Sigmoid colon (tissue), 7 donors: Measurements from ENCODE around the gene PDE4A. TPM values are rescaled to one million over a fixed set of nuclear protein-coding genes. Genes with fewer than 3 reads are reported as not detected.

Source experiments
- DNase-seq: peaks from one replicate; pipeline ENCODE4 v3.0.0-alpha.2; 2019
- H3K27ac ChIP-seq, 4 donors: fragments of 200-600 bp; sonication (generic); one replicate each; pipeline ENCODE4 v1.5.1; 2016 to 2019; ENCODE audit warnings: mild to moderate bottlenecking in 1 of 4
- H3K27me3 ChIP-seq, 3 donors: fragments of 200-600 bp; sonication (generic); one replicate each; pipeline ENCODE4 v1.5.1; 2019; ENCODE audit warnings: mild to moderate bottlenecking in 1 of 3
- H3K36me3 ChIP-seq, 4 donors: fragments of 200-600 bp; sonication (generic); one replicate each; pipeline ENCODE4 v1.5.1; 2016 to 2019
- H3K4me1 ChIP-seq, 4 donors: fragments of 200-600 bp; sonication (generic); one replicate each; pipeline ENCODE4 v1.5.1; 2017 to 2019
- H3K4me3 ChIP-seq, 4 donors: fragments of 200-600 bp; sonication (generic); one replicate each; pipeline ENCODE4 v1.5.1; 2017 to 2019; ENCODE audit warnings: mild to moderate bottlenecking in 2 of 4, moderate library complexity in 1 of 4
- H3K9me3 ChIP-seq, 4 donors: fragments of 200-600 bp in 3 of 4; sonication (generic) in 3 of 4; one replicate each; pipeline versions ENCODE4 v1.5.1 to v1.6.1; 2013 to 2019
- CTCF ChIP-seq, 4 experiments: fragments of 450-650 bp in 3 of 4; fragments of 200-600 bp in 1 of 4; IDR thresholded peaks; one replicate each; pipeline ENCODE4 v1.5.1; 2016 to 2019; ENCODE audit warnings: antibody characterized with exemption in 4 of 4, mild to moderate bottlenecking in 3 of 4, moderate library complexity in 2 of 4
- EP300 ChIP-seq, 4 donors: sonication (generic); formaldehyde crosslinking; IDR thresholded peaks; one replicate each; pipeline ENCODE4 v1.6.1; 2017; ENCODE audit warnings: antibody characterized with exemption in 4 of 4
- POLR2A ChIP-seq, 2 donors: fragments of 450-650 bp; IDR thresholded peaks; one replicate each; pipeline ENCODE4 v1.6.1; 2016; ENCODE audit warnings: antibody characterized with exemption in 2 of 2, mild to moderate bottlenecking in 2 of 2, moderate library complexity in 2 of 2
- POLR2AphosphoS5 ChIP-seq, 4 donors: sonication (generic); formaldehyde crosslinking; IDR thresholded peaks; one replicate each; pipeline ENCODE4 v1.6.1; 2017; ENCODE audit warnings: antibody characterized with exemption in 4 of 4
- WGBS, 2 donors: extraction: QIAGEN DNeasy Blood & Tissue Kit; methylation state at CpG; one replicate each; pipeline ENCODE4 v1.1.7; 2013; 5-methylcytosine and 5-hydroxymethylcytosine counted together
- intact Hi-C: fragments of 100-400 bp; cut with DNase I; formaldehyde crosslinking; loops from one replicate; pipeline ENCODE4 v1.15.1; 2023
- polyA plus RNA-seq, 3 donors: library from polyadenylated mRNA; stranded (reverse); fragments of 200-250 nt; gene quantifications; one replicate each; pipeline ENCODE4 v1.2.3, GENCODE V29; 2013
- total RNA-seq, 4 donors: library from RNA; depleted of rRNA; stranded (reverse); fragments of >200 nt; gene quantifications; one replicate each; pipeline ENCODE4 v1.1.0, GENCODE V29; 2016
- donor health status: healthy with polysubstance abuse.
- donor health status: Bipolar disorder and iron deficiency.
- donor health status: healthy.

PDE4A gene
- total and polyA plus RNA-seq, 7 donors: 4.2 to 14.7 (median 7.6) TPM

GRCh38 chr19:10416380-10417257, 3.7 kb upstream of the PDE4A start:
- intact Hi-C loops: no loop called here
- H3K27me3 ChIP-seq: peaks cover 54 to 70% (median 57%) of the 10 kb centered on the region in 3 donors
- H3K4me3 ChIP-seq: peak overlapping the region in 3 of 4 donors; percentile 26 to 46 (median 34)
- peak in 2 of 4 donors; percentile 21 to 49 for TF ChIP-seq EP300 (IDR thresholded peaks at IDR 0.05)
- peak in 1 of 4 donors; percentile 21 for TF ChIP-seq POLR2AphosphoS5 (IDR thresholded peaks at IDR 0.05)
- TF ChIP-seq POLR2A (IDR thresholded peaks at IDR 0.05): no peak
- peak; percentile 48 to 67 (median 50) for TF ChIP-seq CTCF (IDR thresholded peaks at IDR 0.05)
- WGBS, 2 donors: 3 to 5% methylated on average over 67 of the region's 67 CpGs
- peaks cover 0 to 49% (median 43%) of the 10 kb centered on the region in 4 donors for H3K4me1 ChIP-seq
- H3K36me3 ChIP-seq: no peaks in the 10 kb centered on the region
- H3K27ac ChIP-seq: peak overlapping the region in 1 of 4 donors; percentile 37
- H3K9me3 ChIP-seq: peaks cover 0 to 4% (median 0%) of the 10 kb centered on the region in 4 donors
- DNase-seq: peak; percentile 86

GRCh38 chr19:10417541-10418234, 2.6 kb upstream of the PDE4A start:
- no peak for TF ChIP-seq CTCF (IDR thresholded peaks at IDR 0.05)
- no peak for TF ChIP-seq POLR2AphosphoS5 (IDR thresholded peaks at IDR 0.05)
- TF ChIP-seq POLR2A (IDR thresholded peaks at IDR 0.05): no peak
- no peak for TF ChIP-seq EP300 (IDR thresholded peaks at IDR 0.05)
- Histone ChIP-seq H3K36me3 (no peaks in the 10 kb centered on the region), H3K9me3 (peaks cover 0 to 4% (median 0%) of the 10 kb centered on the region in 4 donors), H3K4me3 (no peak overlapping the region), H3K27ac (no peak overlapping the region), H3K27me3 (peaks cover 64 to 81% (median 67%) of the 10 kb centered on the region in 3 donors), H3K4me1 (peaks cover 0 to 49% (median 43%) of the 10 kb centered on the region in 4 donors)
- 14 to 15% methylated on average over 30 of the region's 30 CpGs for WGBS, 2 donors
- DNase-seq: no peak
- intact Hi-C loops: no loop called here

GRCh38 chr19:10418235-10418484, 2.2 kb upstream of the PDE4A start:
- WGBS, 2 donors: 8 to 10% methylated on average over 3 of the region's 3 CpGs
- H3K4me3 ChIP-seq: no peak overlapping the region
- TF ChIP-seq CTCF (IDR thresholded peaks at IDR 0.05) (no peak), EP300 (IDR thresholded peaks at IDR 0.05) (no peak), POLR2AphosphoS5 (IDR thresholded peaks at IDR 0.05) (no peak), POLR2A (IDR thresholded peaks at IDR 0.05) (no peak)

GRCh38 chr19:10418485-10419199, 1.7 kb upstream of the PDE4A start:
- Histone ChIP-seq H3K9me3 (peaks cover 0 to 4% (median 0%) of the 10 kb centered on the region in 4 donors), H3K27me3 (peaks cover 73 to 90% (median 77%) of the 10 kb centered on the region in 3 donors), H3K27ac (no peak overlapping the region), H3K36me3 (no peaks in the 10 kb centered on the region), H3K4me1 (peaks cover 0 to 49% (median 43%) of the 10 kb centered on the region in 4 donors), H3K4me3 (peak overlapping the region in 2 of 4 donors; percentile 17 to 18)
- 4% methylated on average over 32 of the region's 32 CpGs for WGBS, 2 donors
- intact Hi-C loops: no loop called here
- no peak for DNase-seq
- no peak for TF ChIP-seq CTCF (IDR thresholded peaks at IDR 0.05)
- TF ChIP-seq POLR2AphosphoS5 (IDR thresholded peaks at IDR 0.05): no peak
- no peak for TF ChIP-seq EP300 (IDR thresholded peaks at IDR 0.05)
- TF ChIP-seq POLR2A (IDR thresholded peaks at IDR 0.05): no peak

More at GRCh38 chr19:10418235-10418484, 2.2 kb upstream of the PDE4A start:
- Histone ChIP-seq H3K27ac (no peak overlapping the region), H3K27me3 (peaks cover 68 to 85% (median 72%) of the 10 kb centered on the region in 3 donors), H3K4me1 (peaks cover 0 to 49% (median 43%) of the 10 kb centered on the region in 4 donors), H3K9me3 (peaks cover 0 to 4% (median 0%) of the 10 kb centered on the region in 4 donors), H3K36me3 (no peaks in the 10 kb centered on the region)
- no peak for DNase-seq
- intact Hi-C loops: no loop called here
